ENCODE data around the gene LRAT.

Gene LRAT

GRCh38 chr4:154781983-154782293 is 38.1 kb downstream of the LRAT start:
- TF ChIP-seq JUND (IDR thresholded peaks at IDR 0.05; ENCODE audit: low read depth), result no peak
- DNase-seq (ENCODE audit: low read depth in 1 of 2, low spot score in 1 of 2), result no peak
- in situ Hi-C loops (cut with HindIII; ENCODE audit: low pct_unique_long_range_greater_than_20kb, low sequenced_read_pairs), result no loop called here
